ENCODE data around the gene FBXO42. TPM values are rescaled to one million over a fixed set of nuclear protein-coding genes. Genes with fewer than 3 reads are reported as not detected.

FBXO42 gene
- total and polyA plus RNA-seq, 9 of the 15 experiments (the other 6 are each of a cell fraction or from before 2014, with no cell fraction given): 7.2 to 24.8 (median 17.4) TPM

- TF ChIP-seq E2F8 (IDR thresholded peaks at IDR 0.05; ENCODE audit: low read depth, partially characterized antibody) (peak; percentile 64), SREBF1 (IDR thresholded peaks at IDR 0.05; ENCODE audit: borderline replicate concordance, low read depth, low read length) (no peak), THRAP3 (IDR thresholded peaks at IDR 0.05; ENCODE audit: borderline replicate concordance) (no peak), MLLT1 (IDR thresholded peaks at IDR 0.05) (peak in 1 of 2 experiments; percentile 52; a peak in 2 of 4 replicates), POLR2G (IDR thresholded peaks at IDR 0.05; ENCODE audit: low read depth, low read length) (peak; percentile 97), STAT5A (IDR thresholded peaks at IDR 0.05; ENCODE audit: borderline replicate concordance, low read length) (no peak), ZNF277 (CRISPR knock-in tag; IDR thresholded peaks at IDR 0.05; ENCODE audit: borderline replicate concordance) (no peak), IRF9 (tag; IDR thresholded peaks at IDR 0.05) (no peak), LCOR (CRISPR knock-in tag; IDR thresholded peaks at IDR 0.05) (peak; percentile 70; the same call in 1 of the 2 replicates), THRA (IDR thresholded peaks at IDR 0.05) (no peak), ZBTB43 (CRISPR knock-in tag; IDR thresholded peaks at IDR 0.05) (no peak), DMBX1 (CRISPR knock-in tag; IDR thresholded peaks at IDR 0.05; ENCODE audit: borderline replicate concordance) (peak; percentile 9; the same call in 1 of the 2 replicates), BDP1 (IDR thresholded peaks at IDR 0.05; ENCODE audit: insufficient read depth, insufficient read length) (no peak), ZNF79 (CRISPR knock-in tag; IDR thresholded peaks at IDR 0.05; ENCODE audit: low read depth) (no peak), GTF2E2 (tag; IDR thresholded peaks at IDR 0.05) (peak; percentile 56; the same call in 1 of the 2 replicates), USF1 (CRISPR knock-in tag; IDR thresholded peaks at IDR 0.05) (no peak)
These were observed 145.5 kb downstream of the FBXO42 start (continued) for GRCh38 chr1:16206547-16207317.

Measured in K562 (cell line).